Measurements from ENCODE around the gene HBM. TPM values are rescaled to one million over a fixed set of nuclear protein-coding genes. Genes with fewer than 3 reads are reported as not detected.

The HBM gene
- total RNA-seq, 4 donors from 2014 or later = not detected

DNA sequence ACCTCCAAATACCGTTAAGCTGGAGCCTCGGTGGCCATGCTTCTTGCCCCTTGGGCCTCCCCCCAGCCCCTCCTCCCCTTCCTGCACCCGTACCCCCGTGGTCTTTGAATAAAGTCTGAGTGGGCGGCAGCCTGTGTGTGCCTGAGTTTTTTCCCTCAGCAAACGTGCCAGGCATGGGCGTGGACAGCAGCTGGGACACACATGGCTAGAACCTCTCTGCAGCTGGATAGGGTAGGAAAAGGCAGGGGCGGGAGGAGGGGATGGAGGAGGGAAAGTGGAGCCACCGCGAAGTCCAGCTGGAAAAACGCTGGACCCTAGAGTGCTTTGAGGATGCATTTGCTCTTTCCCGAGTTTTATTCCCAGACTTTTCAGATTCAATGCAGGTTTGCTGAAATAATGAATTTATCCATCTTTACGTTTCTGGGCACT is 11.6 kb downstream of the HBM start:
- Histone ChIP-seq H3K27me3 (peaks cover 72% of the 10 kb centered on the region), H3K36me3 (no peaks in the 10 kb centered on the region), H3K4me1 (peaks cover 12 to 27% (median 20%) of the 10 kb centered on the region in 4 donors), H3K4me3 (no peak overlapping the region), H3K9me3 (no peaks in the 10 kb centered on the region), H3K27ac (no peak overlapping the region)
- in situ Hi-C loops (cut with MboI; ENCODE audit: low pct_ligation_motif_present in 1 of 4, low pct_unique_long_range_greater_than_20kb in 1 of 4, low sequenced_read_pairs in 3 of 4) = no loop called here
- TF ChIP-seq, protein P1, sequence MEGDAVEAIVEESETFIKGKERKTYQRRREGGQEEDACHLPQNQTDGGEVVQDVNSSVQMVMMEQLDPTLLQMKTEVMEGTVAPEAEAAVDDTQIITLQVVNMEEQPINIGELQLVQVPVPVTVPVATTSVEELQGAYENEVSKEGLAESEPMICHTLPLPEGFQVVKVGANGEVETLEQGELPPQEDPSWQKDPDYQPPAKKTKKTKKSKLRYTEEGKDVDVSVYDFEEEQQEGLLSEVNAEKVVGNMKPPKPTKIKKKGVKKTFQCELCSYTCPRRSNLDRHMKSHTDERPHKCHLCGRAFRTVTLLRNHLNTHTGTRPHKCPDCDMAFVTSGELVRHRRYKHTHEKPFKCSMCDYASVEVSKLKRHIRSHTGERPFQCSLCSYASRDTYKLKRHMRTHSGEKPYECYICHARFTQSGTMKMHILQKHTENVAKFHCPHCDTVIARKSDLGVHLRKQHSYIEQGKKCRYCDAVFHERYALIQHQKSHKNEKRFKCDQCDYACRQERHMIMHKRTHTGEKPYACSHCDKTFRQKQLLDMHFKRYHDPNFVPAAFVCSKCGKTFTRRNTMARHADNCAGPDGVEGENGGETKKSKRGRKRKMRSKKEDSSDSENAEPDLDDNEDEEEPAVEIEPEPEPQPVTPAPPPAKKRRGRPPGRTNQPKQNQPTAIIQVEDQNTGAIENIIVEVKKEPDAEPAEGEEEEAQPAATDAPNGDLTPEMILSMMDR (IDR thresholded peaks at IDR 0.05) = no peak
- no peak for TF ChIP-seq POLR2A (IDR thresholded peaks at IDR 0.05)
- intact Hi-C loops (cut with DNase I; ENCODE audit: low total_unique reads) = no loop called here
- WGBS, 2 donors (ENCODE audit: low coverage in 1 of 2) = 5% methylated on average over 13 of the region's 13 CpGs; no CpG with 5 or more reads in 1 of the 2 donors
- no peak for DNase-seq

DNA sequence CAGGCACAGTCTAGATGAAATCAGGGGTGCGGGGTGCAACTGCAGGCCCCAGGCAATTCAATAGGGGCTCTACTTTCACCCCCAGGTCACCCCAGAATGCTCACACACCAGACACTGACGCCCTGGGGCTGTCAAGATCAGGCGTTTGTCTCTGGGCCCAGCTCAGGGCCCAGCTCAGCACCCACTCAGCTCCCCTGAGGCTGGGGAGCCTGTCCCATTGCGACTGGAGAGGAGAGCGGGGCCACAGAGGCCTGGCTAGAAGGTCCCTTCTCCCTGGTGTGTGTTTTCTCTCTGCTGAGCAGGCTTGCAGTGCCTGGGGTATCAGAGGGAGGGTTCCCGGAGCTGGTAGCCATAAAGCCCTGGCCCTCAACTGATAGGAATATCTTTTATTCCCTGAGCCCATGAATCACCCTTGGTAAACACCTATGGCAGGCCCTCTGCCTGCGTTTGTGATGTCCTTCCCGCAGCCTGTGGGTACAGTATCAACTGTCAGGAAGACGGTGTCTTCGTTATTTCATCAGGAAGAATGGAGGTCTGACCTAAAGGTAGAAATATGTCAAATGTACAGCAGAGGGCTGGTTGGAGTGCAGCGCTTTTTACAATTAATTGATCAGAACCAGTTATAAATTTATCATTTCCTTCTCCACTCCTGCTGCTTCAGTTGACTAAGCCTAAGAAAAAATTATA is 12.3 kb downstream of the HBM start:
- Histone ChIP-seq H3K4me1 (peaks cover 12 to 27% (median 20%) of the 10 kb centered on the region in 4 donors), H3K27me3 (peaks cover 72% of the 10 kb centered on the region), H3K36me3 (no peaks in the 10 kb centered on the region), H3K9me3 (no peaks in the 10 kb centered on the region), H3K27ac (no peak overlapping the region), H3K4me3 (no peak overlapping the region)
- in situ Hi-C loops (cut with MboI; ENCODE audit: low pct_ligation_motif_present in 1 of 4, low pct_unique_long_range_greater_than_20kb in 1 of 4, low sequenced_read_pairs in 3 of 4) (no loop called here), intact Hi-C loops (cut with DNase I; ENCODE audit: low total_unique reads) (no loop called here)
- TF ChIP-seq, protein P1 (IDR thresholded peaks at IDR 0.05) = no peak
- no peak for TF ChIP-seq POLR2A (IDR thresholded peaks at IDR 0.05)
- no peak for TF ChIP-seq POLR2AphosphoS5 (IDR thresholded peaks at IDR 0.05)
- no peak for TF ChIP-seq EP300 (IDR thresholded peaks at IDR 0.05; ENCODE audit: low read depth)
- 52 to 58% methylated on average over 3 to 10 of the region's 11 CpGs for WGBS, 2 donors (ENCODE audit: low coverage in 1 of 2)
- DNase-seq = no peak

DNA sequence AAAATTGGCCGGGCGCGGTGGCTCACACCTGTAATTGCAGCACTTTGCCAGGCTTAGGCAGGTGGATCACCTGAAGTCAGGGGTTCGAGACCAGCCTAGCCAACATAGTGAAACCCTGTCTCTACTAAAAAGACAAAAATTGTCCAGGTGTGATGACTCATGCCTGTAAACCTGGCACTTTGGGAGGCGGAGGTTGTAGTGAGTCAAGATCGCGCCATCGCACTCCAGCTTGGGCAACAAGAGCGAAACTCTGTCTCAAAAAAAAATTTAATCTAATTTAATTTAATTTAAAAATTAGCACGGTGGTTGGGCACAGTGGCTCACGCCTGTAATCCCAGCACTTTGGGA is 12.9 kb downstream of the HBM start:
- in situ Hi-C loops (cut with MboI; ENCODE audit: low pct_ligation_motif_present in 1 of 4, low pct_unique_long_range_greater_than_20kb in 1 of 4, low sequenced_read_pairs in 3 of 4) (no loop called here), intact Hi-C loops (cut with DNase I; ENCODE audit: low total_unique reads) (no loop called here)
- H3K4me3 ChIP-seq = no peak overlapping the region
- 72 to 73% methylated on average over 11 of the region's 11 CpGs for WGBS, 2 donors (ENCODE audit: low coverage in 1 of 2)
- no peaks in the 10 kb centered on the region for H3K36me3 ChIP-seq
- no peak overlapping the region for H3K27ac ChIP-seq
- no peak for TF ChIP-seq EP300 (IDR thresholded peaks at IDR 0.05; ENCODE audit: low read depth)
- no peak for TF ChIP-seq POLR2AphosphoS5 (IDR thresholded peaks at IDR 0.05)
- TF ChIP-seq, protein P1 (IDR thresholded peaks at IDR 0.05) = no peak
- TF ChIP-seq POLR2A (IDR thresholded peaks at IDR 0.05) = no peak
- peaks cover 12 to 27% (median 20%) of the 10 kb centered on the region in 4 donors for H3K4me1 ChIP-seq
- H3K27me3 ChIP-seq = peaks cover 67% of the 10 kb centered on the region
- no peak for DNase-seq
- no peaks in the 10 kb centered on the region for H3K9me3 ChIP-seq

DNA sequence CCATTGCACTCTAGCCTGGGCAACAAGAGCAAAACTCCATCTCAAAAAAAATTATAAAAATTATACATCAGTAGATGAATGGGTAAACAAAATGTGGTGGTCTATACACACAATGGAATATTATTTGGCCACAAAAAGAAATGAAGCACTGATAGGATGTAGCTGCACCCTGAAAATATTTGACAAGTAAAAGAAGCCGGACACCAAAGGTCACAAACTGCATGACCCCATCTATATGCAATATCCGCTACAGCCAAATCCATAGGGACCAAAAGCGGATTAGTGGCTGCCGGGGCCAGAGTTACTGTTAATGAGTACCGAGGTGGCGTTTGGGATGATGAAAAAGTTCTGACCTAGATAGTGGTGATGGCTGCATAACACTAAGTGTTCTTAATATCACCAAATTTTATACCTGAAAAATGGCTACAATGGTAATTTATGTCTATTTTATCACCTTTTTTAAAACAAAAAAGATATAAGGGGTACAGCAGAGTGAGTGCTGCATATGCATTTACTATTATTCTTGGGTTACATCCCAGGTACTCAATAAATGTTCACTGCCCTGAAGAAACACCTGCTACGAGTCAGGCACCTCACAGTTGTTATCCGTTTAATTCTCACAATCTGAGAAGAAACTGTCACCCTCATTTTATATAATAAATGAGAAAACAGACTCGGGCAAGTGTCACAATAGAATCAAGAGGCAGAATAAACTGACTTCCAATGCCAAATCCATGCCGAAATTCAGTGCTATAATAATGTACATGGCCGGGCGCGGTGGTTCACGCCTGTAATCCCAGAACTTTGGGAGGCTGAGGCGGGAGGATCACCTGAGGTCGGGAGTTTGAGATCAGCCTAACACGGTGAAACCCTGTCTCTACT is 13.7 kb downstream of the HBM start:
- intact Hi-C loops (cut with DNase I; ENCODE audit: low total_unique reads) = loop anchor here (5.0 kb wide), 1 partner anchor 72 kb away; no protein-coding TSS in a partner anchor
- WGBS, 2 donors (ENCODE audit: low coverage in 1 of 2) = 67 to 71% methylated on average over 11 to 17 of the region's 17 CpGs
- peaks cover 62% of the 10 kb centered on the region for H3K27me3 ChIP-seq

More for the DNA sequence above, 13.7 kb downstream of the HBM start:
- no peak overlapping the region for H3K27ac ChIP-seq
- no peak for DNase-seq
- peaks cover 12 to 27% (median 20%) of the 10 kb centered on the region in 4 donors for H3K4me1 ChIP-seq
- no peaks in the 10 kb centered on the region for H3K9me3 ChIP-seq
- no peaks in the 10 kb centered on the region for H3K36me3 ChIP-seq
- H3K4me3 ChIP-seq = no peak overlapping the region
- in situ Hi-C loops (cut with MboI; ENCODE audit: low pct_ligation_motif_present in 1 of 4, low pct_unique_long_range_greater_than_20kb in 1 of 4, low sequenced_read_pairs in 3 of 4) = loop anchor here in 1 of 4 donors (5.0 kb wide), 1 partner anchor 72 kb away; no protein-coding TSS in a partner anchor
- TF ChIP-seq POLR2A (IDR thresholded peaks at IDR 0.05) = no peak
- TF ChIP-seq POLR2AphosphoS5 (IDR thresholded peaks at IDR 0.05) = no peak
- TF ChIP-seq, protein P1 (IDR thresholded peaks at IDR 0.05) = no peak
- TF ChIP-seq EP300 (IDR thresholded peaks at IDR 0.05; ENCODE audit: low read depth) = no peak

Measured in transverse colon (tissue), 4 donors.